HG02588 (cell line): ENCODE results near the gene WHRN.

Experiments used
- ATAC-seq: cut with Tn5 transposase; IDR thresholded peaks from one replicate; pipeline ENCODE4 v1.9.1; 2021; ENCODE audit warnings: mild to moderate bottlenecking, moderate library complexity; ENCODE audit not compliant: unreplicated experiment

WHRN gene

DNA sequence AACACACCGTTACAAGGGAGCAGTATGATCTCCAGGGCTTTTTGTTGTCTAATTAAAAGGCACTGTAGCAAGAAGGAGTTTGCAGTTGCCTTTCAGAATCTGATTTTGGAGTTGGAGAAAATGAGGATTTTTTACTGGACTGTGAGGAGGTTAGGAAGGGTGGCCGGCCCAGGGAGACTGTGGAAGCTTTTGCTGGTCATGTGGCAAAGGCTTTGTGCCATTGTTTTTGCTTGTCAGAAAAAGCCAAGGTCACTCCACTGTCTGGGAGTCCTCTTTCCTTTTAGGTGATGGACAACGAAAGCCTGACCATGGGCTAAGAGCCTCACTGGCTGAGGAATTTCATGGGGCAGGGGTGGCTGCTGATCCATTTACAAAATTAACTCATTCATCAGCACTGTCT, 10.3 kb upstream of the WHRN start:
- no peak for ATAC-seq

DNA sequence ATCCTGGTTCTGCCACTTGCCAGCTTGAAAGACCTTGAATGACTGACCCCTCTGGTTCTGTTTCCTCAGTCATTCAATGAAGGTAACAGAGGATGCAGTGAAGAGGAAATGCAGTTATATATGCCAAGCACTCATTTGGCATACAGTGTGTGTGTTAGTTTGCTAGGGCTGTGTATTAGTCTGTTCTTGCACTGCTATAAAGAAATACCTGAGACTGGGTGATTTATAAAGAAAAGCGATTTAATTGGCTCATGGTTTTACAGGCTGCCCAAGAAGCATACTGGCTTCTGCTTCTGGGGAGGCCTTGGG, 8.6 kb upstream of the WHRN start:
- no peak for ATAC-seq

DNA sequence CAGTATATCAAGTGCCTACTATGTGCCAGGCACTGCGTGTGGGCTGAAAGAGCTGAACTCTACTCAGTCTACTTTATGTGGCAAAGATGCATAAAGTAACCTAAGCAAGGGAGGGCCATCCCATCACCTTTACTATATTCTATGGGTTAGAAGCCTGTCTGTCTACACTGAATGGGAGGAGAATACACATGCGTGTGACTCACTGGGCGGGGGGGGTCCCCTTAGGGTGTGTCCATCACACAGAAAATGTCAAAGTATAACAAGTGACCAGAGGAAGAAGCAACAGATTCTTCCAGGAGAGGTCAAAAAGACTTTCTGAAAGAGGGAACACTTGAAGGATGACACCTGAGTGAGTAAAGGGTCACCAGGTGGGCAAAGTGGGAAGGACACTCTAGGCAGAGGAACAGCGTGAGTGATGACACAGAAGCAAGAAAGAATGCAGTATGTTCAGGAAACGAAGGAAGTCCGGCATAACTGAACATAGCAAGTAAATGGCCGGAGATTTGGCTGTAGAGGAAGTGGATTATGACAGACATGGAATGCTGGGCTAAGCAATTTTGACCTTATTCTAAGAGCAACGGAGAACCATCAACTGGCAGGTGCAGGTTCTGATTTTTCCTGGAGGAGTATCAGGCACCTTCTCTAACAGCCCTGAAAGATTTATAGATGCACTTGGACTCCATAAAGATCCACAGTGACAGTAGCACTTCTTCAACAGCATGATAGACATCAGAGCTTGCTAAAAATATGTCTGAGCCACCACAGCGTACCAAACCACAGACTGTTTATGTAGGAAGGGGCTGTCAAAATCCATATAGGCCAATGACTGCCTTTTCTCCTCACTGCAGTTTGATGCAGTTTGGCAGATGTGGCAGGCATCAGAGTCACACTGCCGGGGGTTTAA, 8.0 kb upstream of the WHRN start:
- ATAC-seq: no peak

DNA sequence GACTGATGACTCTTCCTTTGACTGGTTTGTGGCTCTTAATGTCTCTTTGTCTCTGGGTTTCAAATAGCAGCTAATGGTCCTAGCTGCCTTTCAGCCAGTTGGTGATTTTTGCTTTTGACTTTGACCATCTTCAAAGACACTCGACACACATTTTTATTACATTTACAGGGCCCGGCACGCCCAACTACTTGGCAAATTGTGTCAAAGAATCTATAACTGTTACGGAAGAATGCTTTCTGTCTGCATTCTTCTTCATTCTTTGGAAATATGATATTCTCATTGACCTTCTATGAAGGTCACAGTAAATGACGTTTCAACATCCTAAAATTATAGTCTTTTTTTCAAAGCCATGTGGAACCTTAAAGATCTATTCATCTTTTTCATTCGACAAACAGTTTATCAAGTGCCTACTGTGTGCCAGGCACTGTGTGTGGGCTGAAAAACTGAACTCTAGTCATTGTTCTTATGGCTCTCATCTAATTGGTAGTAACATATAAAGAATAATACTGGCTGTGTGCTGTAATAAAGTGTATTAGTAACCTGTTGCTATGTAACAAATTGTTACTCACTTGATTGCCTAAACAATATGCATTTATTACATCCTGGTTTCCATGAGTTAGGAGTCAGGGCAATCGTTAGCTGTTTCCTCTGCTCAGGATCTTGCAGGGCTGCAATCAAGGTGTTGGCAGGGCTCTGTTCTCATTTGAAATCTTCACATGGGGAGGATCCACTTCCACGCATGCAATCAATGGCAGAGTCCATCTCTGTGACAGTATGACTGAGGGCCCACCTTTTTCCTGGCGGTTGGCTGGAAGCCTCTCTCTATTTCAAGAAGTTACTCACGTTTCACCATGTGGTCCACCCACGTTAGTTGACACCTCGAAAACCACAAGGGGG, 7.0 kb upstream of the WHRN start:
- no peak for ATAC-seq

DNA sequence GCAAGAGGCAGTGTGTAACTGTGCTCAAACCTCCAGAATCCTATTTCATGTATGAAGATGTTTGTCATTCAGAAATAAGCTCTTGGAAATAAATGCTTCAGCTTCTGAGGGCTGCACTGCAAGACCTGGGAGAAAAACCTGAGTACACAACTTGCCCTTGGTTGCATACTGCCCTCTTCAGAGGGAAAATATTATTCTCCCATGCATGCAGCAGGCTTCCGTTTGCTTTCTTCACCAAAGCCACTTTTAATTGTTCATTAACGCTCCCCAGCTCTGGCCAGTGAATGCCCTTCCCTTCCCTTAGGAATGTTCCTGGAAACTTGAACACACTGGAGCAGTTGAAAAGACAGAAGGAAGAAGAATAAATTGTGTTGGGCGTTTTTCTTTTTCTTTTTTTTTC, 2.5 kb upstream of the WHRN start:
- ATAC-seq: no peak

DNA sequence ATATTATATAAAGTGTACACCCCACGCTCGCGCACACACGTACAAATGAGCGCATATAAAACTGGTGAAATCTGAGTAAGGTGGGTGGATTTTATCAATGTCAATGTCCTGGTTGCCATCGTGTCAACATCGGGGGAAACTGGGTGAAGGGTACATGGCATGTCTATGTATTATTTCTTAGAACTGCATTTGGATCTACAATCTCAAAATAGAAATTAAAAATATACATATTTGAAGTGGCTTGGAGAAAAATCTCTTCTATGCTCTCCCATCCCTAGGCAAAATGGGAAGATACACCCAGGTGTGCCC, 763 bp upstream of the WHRN start:
- ATAC-seq: no peak

DNA sequence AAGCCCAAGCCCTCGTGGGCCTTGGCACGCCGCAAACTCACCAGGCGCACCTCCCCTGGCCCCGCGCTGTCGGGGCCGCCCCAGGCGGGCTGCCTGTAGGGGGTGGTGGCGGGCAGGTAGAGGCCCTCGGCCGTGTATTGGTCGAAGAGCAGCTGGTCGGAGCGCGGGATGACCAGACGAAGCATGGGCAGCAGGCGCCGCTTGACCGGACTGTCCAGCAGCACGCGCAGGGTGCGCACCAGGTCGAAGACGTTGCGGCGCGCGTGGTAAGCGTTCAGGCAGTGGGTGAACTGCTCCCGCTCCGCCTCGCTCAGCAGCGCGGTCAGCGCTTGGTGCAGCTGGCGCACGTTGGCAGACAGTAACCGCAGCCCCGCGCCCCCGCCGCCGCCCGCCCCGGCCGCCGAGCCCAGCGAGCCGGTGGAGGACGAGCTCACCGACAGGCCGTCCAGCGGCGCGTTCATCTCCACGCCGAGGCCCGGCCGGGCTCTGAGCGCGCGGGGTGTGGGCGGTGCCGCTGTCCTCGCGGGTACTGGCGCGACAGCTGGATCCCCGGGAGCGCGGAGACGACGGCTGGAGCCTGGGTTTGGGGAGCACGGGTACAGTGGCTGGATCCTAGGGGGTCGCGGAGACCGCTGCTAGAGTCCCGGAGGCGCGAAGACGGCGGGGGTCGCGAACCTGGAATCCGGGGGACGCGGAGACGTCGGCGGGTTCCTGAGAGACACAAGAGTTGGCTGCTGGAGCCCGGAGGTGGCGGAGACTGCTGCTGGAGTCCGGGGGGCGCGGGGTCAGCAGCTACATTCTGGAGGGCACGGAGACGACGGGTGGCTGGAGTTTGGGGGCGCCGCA, 709 bp downstream of the WHRN start:
- ATAC-seq: no peak

DNA sequence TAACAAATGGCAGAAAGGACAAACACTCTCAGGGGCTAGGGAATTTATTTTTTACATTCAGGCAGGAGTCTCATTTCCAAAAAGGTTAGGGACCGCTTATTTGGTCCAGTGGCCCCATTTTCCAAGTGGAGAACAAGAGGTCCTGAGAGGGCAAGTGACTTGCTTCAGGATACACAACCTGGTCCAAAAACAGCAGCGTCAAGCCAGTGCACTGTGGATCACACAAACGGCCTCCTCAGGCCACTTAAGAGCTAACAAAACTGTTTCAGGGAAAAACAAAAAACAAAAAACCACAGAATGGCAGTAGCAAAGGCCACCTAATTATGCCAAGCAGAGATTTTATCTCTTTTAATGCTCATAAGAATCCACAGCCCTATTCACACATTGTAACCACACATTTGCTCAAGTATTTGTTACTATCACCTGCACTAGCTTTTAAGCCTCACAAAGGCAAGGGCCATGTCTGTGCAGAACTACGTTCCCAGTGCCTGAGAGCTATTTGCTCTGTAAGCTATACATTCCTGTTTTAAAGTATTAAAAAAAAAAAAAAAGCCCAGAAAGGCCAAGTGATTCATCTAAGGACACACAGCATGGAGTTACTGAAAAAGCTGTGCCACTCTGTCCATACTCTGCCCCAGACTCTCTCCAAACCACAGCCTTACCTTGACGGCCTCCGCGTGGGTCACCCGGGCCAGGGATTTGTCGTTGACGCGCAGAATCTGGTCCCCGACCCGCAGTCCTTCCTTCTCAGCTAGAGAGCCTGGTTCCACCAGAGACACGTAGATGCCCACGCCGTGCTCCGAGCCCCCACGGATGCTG, 1.5 kb downstream of the WHRN start:
- ATAC-seq: no peak

DNA sequence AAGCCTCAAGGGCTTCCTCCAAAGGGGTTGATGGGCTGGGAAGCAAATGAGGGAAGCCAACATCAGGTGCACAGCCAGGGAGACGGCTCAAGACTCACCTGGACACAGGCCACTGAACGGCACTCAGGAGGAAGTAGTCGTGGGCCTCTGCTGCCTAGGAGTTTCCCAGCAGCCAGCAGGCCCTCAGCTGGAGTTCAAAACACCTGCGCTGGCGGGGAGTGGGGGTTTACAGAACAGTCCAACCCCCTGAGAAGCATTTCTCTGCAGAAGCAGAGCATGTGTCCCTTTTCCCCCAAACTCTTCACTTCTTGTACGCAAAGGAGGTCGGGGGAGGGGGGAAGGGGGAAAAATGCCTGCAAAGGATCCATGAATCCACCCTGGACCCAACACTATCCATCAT, 2.3 kb downstream of the WHRN start:
- no peak for ATAC-seq

DNA sequence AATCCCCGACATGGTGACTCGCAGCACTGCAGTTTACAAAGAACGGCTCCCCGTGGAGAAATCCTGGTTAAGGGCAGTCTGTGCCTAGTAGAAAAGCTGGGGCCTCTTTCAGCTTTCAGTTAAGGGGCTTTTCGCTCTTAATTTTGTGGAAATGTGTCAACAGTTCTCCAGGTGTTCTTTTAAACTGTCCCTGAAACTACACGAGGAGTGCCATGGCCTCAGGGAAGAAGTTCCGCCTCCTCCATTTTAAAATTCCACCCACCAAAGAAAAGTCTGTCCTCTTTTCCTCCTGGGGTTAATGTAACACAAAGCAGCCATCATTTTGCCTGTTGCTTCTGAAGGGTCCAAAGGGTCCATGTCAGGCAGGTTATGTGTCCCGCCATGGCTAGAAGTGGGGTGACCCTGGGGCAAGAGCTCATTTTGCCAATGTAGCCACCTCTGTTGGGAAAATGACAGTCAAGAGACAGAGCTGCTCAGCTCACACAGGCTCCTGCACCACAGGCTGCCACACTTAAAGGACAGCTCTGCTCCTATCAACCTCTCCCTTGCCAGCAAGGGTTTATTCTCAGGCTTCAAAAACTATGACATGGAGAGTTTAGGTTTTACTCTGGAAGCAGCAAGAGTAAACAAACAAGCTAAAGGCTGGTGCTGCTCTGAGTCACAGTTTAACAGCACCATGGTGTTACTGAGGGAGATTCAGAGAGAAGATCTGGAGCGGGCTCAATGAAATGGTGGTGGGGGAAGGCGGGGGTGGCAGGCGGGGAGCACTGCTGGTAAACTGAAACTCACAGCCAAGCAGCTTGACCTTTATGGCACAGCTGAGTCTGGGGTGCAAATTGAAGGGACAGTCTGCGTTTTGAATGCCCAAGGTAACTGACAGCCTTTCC, 3.2 kb downstream of the WHRN start:
- no peak for ATAC-seq

DNA sequence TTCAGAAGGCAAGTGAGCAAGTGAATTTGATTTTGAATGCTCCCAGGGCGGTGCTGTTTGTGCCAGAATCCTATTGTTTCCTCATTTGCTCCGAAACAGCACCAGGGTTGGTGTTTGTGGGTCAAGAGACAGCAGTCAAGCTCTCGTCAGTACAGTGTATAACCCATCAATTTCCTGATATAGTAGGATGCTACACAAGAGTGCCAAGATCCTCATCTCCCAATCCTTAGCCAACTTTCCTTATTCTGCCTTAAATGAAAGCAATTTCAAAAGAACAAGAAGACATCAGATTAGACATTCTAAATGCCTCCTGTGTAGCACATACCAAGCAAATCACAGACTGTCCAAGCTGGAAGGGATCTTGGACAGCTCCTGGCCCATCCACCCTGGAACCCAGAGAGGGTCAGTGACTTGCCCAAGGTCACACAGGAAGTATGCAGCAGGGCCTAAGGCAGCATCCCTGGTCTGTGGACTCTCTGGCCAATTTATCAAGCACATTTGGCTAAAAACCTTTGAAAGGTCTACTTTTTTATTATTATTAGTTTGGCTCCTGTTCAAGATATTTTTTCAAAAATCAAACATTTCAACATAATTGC, 4.5 kb downstream of the WHRN start:
- no peak for ATAC-seq

- no peak for ATAC-seq
Observed at GRCh38 chr9:114499941-114500696, 5.2 kb downstream of the WHRN start.

- ATAC-seq: no peak
Observed at GRCh38 chr9:114499528-114499927, 5.7 kb downstream of the WHRN start.

GRCh38 chr9:114497727-114498382, 7.4 kb downstream of the WHRN start:
- no peak for ATAC-seq

DNA sequence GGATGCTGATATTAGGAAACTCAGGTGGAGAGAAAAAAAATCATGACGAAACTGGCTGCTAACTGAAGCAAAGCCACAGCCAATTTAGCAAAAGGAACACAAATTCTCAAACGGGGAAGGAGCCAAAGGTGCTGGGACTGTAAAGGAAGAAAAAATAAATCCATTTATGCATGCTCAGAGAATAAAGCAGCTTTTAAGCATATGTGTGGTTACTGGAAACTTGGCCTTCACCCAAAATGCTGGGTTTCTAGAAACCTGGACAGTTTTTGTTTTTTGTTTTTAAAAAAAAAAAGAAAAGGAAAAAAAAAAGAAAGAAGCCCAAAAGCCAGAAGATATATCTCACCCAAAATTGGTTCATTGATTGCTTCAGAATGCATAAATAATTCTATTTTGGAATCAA, 8.0 kb downstream of the WHRN start:
- no peak for ATAC-seq

- ATAC-seq: no peak
Observed at GRCh38 chr9:114496011-114496410, 9.3 kb downstream of the WHRN start.

DNA sequence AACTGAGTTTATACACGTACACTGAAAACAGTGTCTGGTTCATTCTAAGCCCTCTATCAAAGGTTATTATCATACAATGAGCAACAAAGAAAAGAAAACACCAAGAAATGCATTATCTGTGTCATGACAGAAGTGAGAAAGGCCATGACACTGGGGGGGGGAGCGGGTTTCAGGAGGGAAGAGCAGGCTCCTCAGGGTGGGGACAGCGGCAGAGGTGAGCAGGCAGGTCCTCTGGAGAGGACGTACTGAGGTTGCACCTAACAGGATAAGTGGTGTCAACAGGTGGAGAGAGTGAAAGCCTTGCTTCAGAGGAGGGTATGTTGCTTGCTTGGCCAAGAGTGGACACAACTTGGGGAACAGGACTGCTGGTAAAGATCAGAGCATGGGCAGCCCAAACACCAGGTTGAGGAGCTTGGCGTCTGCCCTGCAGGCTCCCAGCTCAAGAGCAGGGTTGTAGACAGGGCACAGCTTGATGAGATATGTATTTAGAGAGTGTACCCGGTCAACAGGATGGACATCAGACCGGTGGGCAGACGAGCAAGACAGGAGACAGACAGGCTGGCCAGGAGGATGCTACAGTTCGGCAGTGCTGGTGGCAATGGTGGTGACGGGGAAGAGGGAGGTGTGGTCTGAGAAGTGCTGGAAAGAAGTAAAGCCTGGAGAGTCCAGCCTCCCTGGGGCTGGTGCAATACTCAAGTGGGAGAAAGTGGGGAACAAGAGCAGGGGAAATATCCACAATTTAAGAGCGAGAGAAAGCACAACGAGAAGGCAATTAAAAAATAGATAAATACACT, 10.3 kb downstream of the WHRN start:
- no peak for ATAC-seq
